WTC11 (cell line): Measurements from ENCODE around the gene ZNF606. TPM values are rescaled to one million over a fixed set of nuclear protein-coding genes. Genes with fewer than 3 reads are reported as not detected.

Experiments
- ATAC-seq: fragments of 200-7000 bp; cut with Tn5 transposase; 2 replicates; pipeline ENCODE4 v1.10.0; 2021; ENCODE audit warnings: mild to moderate bottlenecking, moderate library complexity
- CTCF ChIA-PET: fragments of 300-600 bp; sonication (Branson Sonifier 250); formaldehyde crosslinking; loops from one replicate; lab custom pipeline; 2021; ENCODE audit warnings: antibody characterized with exemption; lab: Charles Lee
- POLR2A ChIA-PET: fragments of 350-600 bp; sonication (Branson Sonifier 250); formaldehyde crosslinking; loops from one replicate; lab custom pipeline; 2021; ENCODE audit warnings: antibody characterized with exemption; lab: Charles Lee
- DNase-seq: peaks from one replicate; pipeline ENCODE4 v3.0.0; 2021; ENCODE audit warnings: low spot score
- H3K27ac Mint-ChIP-seq: 2 replicates; pipeline ENCODE4 v1.8.0; 2021; ENCODE audit warnings: mixed read lengths
- H3K27me3 Mint-ChIP-seq: 2 replicates; pipeline ENCODE4 v1.8.0; 2021; ENCODE audit warnings: low read depth, mild to moderate bottlenecking, moderate library complexity, mixed read lengths
- H3K36me3 Mint-ChIP-seq: 2 replicates; pipeline ENCODE4 v1.8.0; 2021; ENCODE audit warnings: mixed read lengths
- H3K4me1 Mint-ChIP-seq: 2 replicates; pipeline ENCODE4 v1.8.0; 2022; ENCODE audit warnings: mixed read lengths
- H3K4me3 Mint-ChIP-seq: 2 replicates; pipeline ENCODE4 v1.8.0; 2021; ENCODE audit warnings: mild to moderate bottlenecking, moderate library complexity, mixed read lengths
- H3K9me3 Mint-ChIP-seq: 2 replicates; pipeline ENCODE4 v1.8.0; 2021; ENCODE audit warnings: mixed read lengths
- CREB1 ChIP-seq: sonication (generic); formaldehyde crosslinking; IDR thresholded peaks from 2 replicates; pipeline ENCODE4 v1.8.0; 2023; ENCODE audit warnings: mild to moderate bottlenecking, missing genetic modification reagents
- CREM ChIP-seq: sonication (generic); formaldehyde crosslinking; IDR thresholded peaks from 2 replicates; pipeline ENCODE4 v1.8.1; 2022; ENCODE audit warnings: mild to moderate bottlenecking, missing genetic modification reagents, moderate library complexity
- ESRRA ChIP-seq: sonication (generic); formaldehyde crosslinking; IDR thresholded peaks from 2 replicates; pipeline ENCODE4 v1.8.1; 2022; ENCODE audit warnings: mild to moderate bottlenecking, missing genetic modification reagents, borderline replicate concordance
- HMGA2 ChIP-seq: fragments of 250-450 bp; sonication (Bioruptor Pico); IDR thresholded peaks from 2 replicates; pipeline ENCODE4 v1.4.0; 2021; ENCODE audit warnings: mild to moderate bottlenecking, moderate library complexity
- JAZF1 ChIP-seq: fragments of 250-450 bp; sonication (Bioruptor Pico); IDR thresholded peaks from 2 replicates; pipeline ENCODE4 v1.9.0; 2021; ENCODE audit warnings: moderate library complexity, mild to moderate bottlenecking, inconsistent platforms
- MYBL2 ChIP-seq: sonication (generic); formaldehyde crosslinking; IDR thresholded peaks from 2 replicates; pipeline ENCODE4 v1.8.1; 2023; ENCODE audit warnings: mild to moderate bottlenecking, moderate library complexity, missing genetic modification reagents
- NFYB ChIP-seq: sonication (generic); formaldehyde crosslinking; conservative IDR thresholded peaks from 2 replicates; pipeline ENCODE4 v1.8.0; 2022; ENCODE audit warnings: low read depth, missing genetic modification reagents
- OVOL2 ChIP-seq: fragments of 250-450 bp; sonication (Bioruptor Pico); IDR thresholded peaks from 2 replicates; pipeline ENCODE4 v1.9.0; 2021; ENCODE audit warnings: mild to moderate bottlenecking, borderline replicate concordance
- PREB ChIP-seq: sonication (generic); formaldehyde crosslinking; IDR thresholded peaks from 2 replicates; pipeline ENCODE4 v1.8.1; 2022; ENCODE audit warnings: mild to moderate bottlenecking, missing genetic modification reagents, moderate library complexity, borderline replicate concordance
- SMAD3 ChIP-seq: sonication (generic); formaldehyde crosslinking; IDR thresholded peaks from 2 replicates; pipeline ENCODE4 v1.8.0; 2022; ENCODE audit warnings: missing genetic modification reagents, mild to moderate bottlenecking, borderline replicate concordance
- SOX15 ChIP-seq: fragments of 250-450 bp; sonication (Bioruptor Pico); IDR thresholded peaks from 2 replicates; pipeline ENCODE4 v1.9.0; 2021; ENCODE audit warnings: mild to moderate bottlenecking
- ZNF138 ChIP-seq: sonication (generic); formaldehyde crosslinking; conservative IDR thresholded peaks from 2 replicates; pipeline ENCODE4 v1.8.1; 2022; ENCODE audit warnings: mild to moderate bottlenecking, moderate library complexity, missing genetic modification reagents
- ZNF232 ChIP-seq: sonication (generic); formaldehyde crosslinking; IDR thresholded peaks from 2 replicates; pipeline ENCODE4 v1.8.0; 2022; ENCODE audit warnings: mild to moderate bottlenecking, missing genetic modification reagents
- ZNF423 ChIP-seq: fragments of 250-450 bp; sonication (Bioruptor Pico); IDR thresholded peaks from 2 replicates; pipeline ENCODE4 v2.1.2; 2022; ENCODE audit warnings: mild to moderate bottlenecking, moderate library complexity
- ZNF671 ChIP-seq: fragments of 250-450 bp; sonication (Bioruptor Pico); IDR thresholded peaks from 2 replicates; pipeline ENCODE4 v1.8.0; 2021; ENCODE audit warnings: mild to moderate bottlenecking
- total RNA-seq: library from RNA; stranded (reverse); gene quantifications from 3 replicates; pipeline ENCODE4 v1.2.3, GENCODE V29; 2021
- TF ChIP-seq, protein P1 (sequence below): sonication (generic); formaldehyde crosslinking; IDR thresholded peaks from 2 replicates; pipeline ENCODE4 v1.8.0; 2023; ENCODE audit warnings: missing genetic modification reagents
- TF ChIP-seq, protein P2 (sequence below): sonication (generic); formaldehyde crosslinking; IDR thresholded peaks from 2 replicates; pipeline ENCODE4 v1.8.1; 2022; ENCODE audit warnings: missing genetic modification reagents, borderline replicate concordance
- TF ChIP-seq, protein P3 (sequence below): sonication (generic); formaldehyde crosslinking; IDR thresholded peaks from 2 replicates; pipeline ENCODE4 v1.8.0; 2022; ENCODE audit warnings: mild to moderate bottlenecking, missing genetic modification reagents
- TF ChIP-seq, protein P4 (sequence below): fragments of 250-450 bp; sonication (Bioruptor Pico); IDR thresholded peaks from 2 replicates; pipeline ENCODE4 v1.9.0; 2021; ENCODE audit warnings: mild to moderate bottlenecking

ZNF606 gene
- total RNA-seq, 1 experiment from 2014 or later = 26.1 TPM

DNA sequence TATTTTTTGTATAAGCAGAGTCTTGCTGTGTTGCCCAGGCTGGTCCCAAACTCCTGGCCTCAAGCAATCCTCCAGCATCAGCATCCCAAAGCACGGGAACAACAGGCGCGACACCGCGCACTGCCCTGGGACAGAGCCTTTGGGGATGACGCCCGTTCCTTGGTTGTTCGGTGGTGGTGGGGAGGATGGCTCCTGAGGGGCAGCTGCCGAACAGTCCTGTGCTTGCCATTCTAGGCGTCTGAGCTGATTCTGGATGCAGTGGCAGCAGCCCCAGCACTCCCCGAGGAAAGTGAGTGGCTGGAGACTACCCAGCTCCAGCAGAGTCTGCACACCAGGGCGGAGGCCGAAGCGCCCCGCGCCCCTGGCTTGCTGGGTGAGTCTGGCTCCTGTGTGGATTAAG lies 49.6 kb upstream of the ZNF606 start (continued):
- no peak for TF ChIP-seq MYBL2 (CRISPR knock-in tag)
- no peak for TF ChIP-seq ZNF232 (CRISPR knock-in tag)

DNA sequence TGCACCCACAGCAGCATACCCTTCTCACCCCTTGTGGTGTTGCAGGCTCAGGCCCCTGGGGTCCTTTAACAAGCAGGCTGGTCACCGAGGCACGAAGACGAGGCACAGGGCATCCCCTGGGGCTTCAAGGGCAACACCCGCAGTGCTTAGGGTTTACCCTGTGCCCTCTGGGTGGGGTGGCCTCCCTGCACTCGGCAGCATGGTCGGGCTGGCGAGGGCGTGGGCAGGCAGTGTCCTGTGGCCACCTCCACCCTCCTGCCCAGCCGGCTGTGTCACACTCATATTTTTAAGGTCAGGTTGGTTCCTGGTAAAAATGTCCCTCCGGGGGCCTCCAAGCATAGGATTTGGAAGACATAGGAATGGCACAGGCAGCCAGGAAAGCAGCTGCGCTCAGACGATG lies 45.1 kb upstream of the ZNF606 start:
- H3K4me3 Mint-ChIP-seq = no peak overlapping the region
- CTCF ChIA-PET = no interaction called here
- POLR2A ChIA-PET = no interaction called here
- no peak for DNase-seq
- no peak for TF ChIP-seq ESRRA (CRISPR knock-in tag)
- TF ChIP-seq, all 79 proteins: peak for 0
- peaks cover 61% of the 10 kb centered on the region for H3K9me3 Mint-ChIP-seq
- H3K36me3 Mint-ChIP-seq = peaks cover 47% of the 10 kb centered on the region
- ATAC-seq = no peak
- peaks cover 3% of the 10 kb centered on the region for H3K4me1 Mint-ChIP-seq
- H3K27ac Mint-ChIP-seq = no peak overlapping the region
- H3K27me3 Mint-ChIP-seq = peaks cover 60% of the 10 kb centered on the region

GRCh38 chr19:58046856-58047255 lies 44.2 kb upstream of the ZNF606 start:
- POLR2A ChIA-PET = interaction anchor here (0.5 kb wide), 1 partner anchor 66 kb away, joined by 7 read pairs; no protein-coding TSS in a partner anchor
- Mint-ChIP-seq H3K9me3 (peaks cover 53% of the 10 kb centered on the region), H3K27ac (no peak overlapping the region), H3K36me3 (peaks cover 39% of the 10 kb centered on the region), H3K27me3 (peaks cover 67% of the 10 kb centered on the region), H3K4me1 (peaks cover 3% of the 10 kb centered on the region), H3K4me3 (no peak overlapping the region)
- TF ChIP-seq, protein P1, sequence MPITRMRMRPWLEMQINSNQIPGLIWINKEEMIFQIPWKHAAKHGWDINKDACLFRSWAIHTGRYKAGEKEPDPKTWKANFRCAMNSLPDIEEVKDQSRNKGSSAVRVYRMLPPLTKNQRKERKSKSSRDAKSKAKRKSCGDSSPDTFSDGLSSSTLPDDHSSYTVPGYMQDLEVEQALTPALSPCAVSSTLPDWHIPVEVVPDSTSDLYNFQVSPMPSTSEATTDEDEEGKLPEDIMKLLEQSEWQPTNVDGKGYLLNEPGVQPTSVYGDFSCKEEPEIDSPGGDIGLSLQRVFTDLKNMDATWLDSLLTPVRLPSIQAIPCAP = no peak
- TF ChIP-seq ZNF423 (CRISPR knock-in tag) = no peak
- no peak for TF ChIP-seq ZNF232 (CRISPR knock-in tag)
- TF ChIP-seq, protein P2, sequence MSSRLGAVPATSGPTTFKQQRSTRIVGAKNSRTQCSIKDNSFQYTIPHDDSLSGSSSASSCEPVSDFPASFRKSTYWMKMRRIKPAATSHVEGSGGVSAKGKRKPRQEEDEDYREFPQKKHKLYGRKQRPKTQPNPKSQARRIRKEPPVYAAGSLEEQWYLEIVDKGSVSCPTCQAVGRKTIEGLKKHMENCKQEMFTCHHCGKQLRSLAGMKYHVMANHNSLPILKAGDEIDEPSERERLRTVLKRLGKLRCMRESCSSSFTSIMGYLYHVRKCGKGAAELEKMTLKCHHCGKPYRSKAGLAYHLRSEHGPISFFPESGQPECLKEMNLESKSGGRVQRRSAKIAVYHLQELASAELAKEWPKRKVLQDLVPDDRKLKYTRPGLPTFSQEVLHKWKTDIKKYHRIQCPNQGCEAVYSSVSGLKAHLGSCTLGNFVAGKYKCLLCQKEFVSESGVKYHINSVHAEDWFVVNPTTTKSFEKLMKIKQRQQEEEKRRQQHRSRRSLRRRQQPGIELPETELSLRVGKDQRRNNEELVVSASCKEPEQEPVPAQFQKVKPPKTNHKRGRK = no peak
- no peak for TF ChIP-seq OVOL2 (CRISPR knock-in tag)
- TF ChIP-seq CREM (CRISPR knock-in tag) = no peak
- TF ChIP-seq, protein P3, sequence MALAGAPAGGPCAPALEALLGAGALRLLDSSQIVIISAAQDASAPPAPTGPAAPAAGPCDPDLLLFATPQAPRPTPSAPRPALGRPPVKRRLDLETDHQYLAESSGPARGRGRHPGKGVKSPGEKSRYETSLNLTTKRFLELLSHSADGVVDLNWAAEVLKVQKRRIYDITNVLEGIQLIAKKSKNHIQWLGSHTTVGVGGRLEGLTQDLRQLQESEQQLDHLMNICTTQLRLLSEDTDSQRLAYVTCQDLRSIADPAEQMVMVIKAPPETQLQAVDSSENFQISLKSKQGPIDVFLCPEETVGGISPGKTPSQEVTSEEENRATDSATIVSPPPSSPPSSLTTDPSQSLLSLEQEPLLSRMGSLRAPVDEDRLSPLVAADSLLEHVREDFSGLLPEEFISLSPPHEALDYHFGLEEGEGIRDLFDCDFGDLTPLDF (CRISPR knock-in tag) = no peak
- no peak for TF ChIP-seq ZNF138
- TF ChIP-seq JAZF1 = no peak
- TF ChIP-seq SOX15 (CRISPR knock-in tag) = no peak
- no peak for TF ChIP-seq NFYB (CRISPR knock-in tag)
- no peak for TF ChIP-seq CREB1 (CRISPR knock-in tag)
- TF ChIP-seq SMAD3 (CRISPR knock-in tag) = no peak
- TF ChIP-seq ZNF671 (CRISPR knock-in tag) = no peak
- no peak for TF ChIP-seq PREB (CRISPR knock-in tag)
- no peak for TF ChIP-seq HMGA2 (CRISPR knock-in tag)
- TF ChIP-seq, protein P4, sequence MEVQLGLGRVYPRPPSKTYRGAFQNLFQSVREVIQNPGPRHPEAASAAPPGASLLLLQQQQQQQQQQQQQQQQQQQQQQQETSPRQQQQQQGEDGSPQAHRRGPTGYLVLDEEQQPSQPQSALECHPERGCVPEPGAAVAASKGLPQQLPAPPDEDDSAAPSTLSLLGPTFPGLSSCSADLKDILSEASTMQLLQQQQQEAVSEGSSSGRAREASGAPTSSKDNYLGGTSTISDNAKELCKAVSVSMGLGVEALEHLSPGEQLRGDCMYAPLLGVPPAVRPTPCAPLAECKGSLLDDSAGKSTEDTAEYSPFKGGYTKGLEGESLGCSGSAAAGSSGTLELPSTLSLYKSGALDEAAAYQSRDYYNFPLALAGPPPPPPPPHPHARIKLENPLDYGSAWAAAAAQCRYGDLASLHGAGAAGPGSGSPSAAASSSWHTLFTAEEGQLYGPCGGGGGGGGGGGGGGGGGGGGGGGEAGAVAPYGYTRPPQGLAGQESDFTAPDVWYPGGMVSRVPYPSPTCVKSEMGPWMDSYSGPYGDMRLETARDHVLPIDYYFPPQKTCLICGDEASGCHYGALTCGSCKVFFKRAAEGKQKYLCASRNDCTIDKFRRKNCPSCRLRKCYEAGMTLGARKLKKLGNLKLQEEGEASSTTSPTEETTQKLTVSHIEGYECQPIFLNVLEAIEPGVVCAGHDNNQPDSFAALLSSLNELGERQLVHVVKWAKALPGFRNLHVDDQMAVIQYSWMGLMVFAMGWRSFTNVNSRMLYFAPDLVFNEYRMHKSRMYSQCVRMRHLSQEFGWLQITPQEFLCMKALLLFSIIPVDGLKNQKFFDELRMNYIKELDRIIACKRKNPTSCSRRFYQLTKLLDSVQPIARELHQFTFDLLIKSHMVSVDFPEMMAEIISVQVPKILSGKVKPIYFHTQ = no peak
- CTCF ChIA-PET = interaction anchor here (1.0 to 5.9 kb wide), 3 partner anchors 8 to 44 kb away, joined by 3 to 48 read pairs (median 5); partner anchors contain the start of genes ZNF135 and ZNF606
- no peak for ATAC-seq
- DNase-seq = no peak
